Adipocyte (in vitro differentiated cells): ENCODE measurements around the gene ACOT12.
A peak's percentile ranks its signal among the peaks of the same experiment; 100 is the strongest.

Experiments
- DNase-seq: peaks from one replicate; pipeline ENCODE4 v3.0.0-alpha.2; 2015; ENCODE audit warnings: low read depth
- H3K27me3 ChIP-seq: replicated peaks from 2 replicates; pipeline ENCODE4 v1.7.0; 2013; ENCODE audit warnings: mild to moderate bottlenecking, low read length, moderate library complexity; ENCODE audit not compliant: control insufficient read depth, insufficient read depth
- H3K36me3 ChIP-seq: 2 replicates; pipeline ENCODE4 v1.7.0; 2013; ENCODE audit warnings: low read length, mild to moderate bottlenecking, moderate library complexity; ENCODE audit not compliant: control insufficient read depth, insufficient read depth, severe bottlenecking
- H3K4me1 ChIP-seq: 2 replicates; pipeline ENCODE4 v1.7.0; 2013; ENCODE audit warnings: mild to moderate bottlenecking, low read length, moderate library complexity; ENCODE audit not compliant: control insufficient read depth, insufficient read depth
- H3K4me3 ChIP-seq: 2 replicates; pipeline ENCODE4 v1.7.0; 2013; ENCODE audit warnings: mild to moderate bottlenecking, low read length, moderate library complexity
- H3K9ac ChIP-seq: 2 replicates; pipeline ENCODE4 v1.7.0; 2013; ENCODE audit warnings: mild to moderate bottlenecking, low read length, moderate library complexity
- H3K9me3 ChIP-seq: 2 replicates; pipeline ENCODE4 v1.7.0; 2013; ENCODE audit warnings: mild to moderate bottlenecking, low read length, moderate library complexity; ENCODE audit not compliant: control insufficient read depth

ACOT12 gene

DNA sequence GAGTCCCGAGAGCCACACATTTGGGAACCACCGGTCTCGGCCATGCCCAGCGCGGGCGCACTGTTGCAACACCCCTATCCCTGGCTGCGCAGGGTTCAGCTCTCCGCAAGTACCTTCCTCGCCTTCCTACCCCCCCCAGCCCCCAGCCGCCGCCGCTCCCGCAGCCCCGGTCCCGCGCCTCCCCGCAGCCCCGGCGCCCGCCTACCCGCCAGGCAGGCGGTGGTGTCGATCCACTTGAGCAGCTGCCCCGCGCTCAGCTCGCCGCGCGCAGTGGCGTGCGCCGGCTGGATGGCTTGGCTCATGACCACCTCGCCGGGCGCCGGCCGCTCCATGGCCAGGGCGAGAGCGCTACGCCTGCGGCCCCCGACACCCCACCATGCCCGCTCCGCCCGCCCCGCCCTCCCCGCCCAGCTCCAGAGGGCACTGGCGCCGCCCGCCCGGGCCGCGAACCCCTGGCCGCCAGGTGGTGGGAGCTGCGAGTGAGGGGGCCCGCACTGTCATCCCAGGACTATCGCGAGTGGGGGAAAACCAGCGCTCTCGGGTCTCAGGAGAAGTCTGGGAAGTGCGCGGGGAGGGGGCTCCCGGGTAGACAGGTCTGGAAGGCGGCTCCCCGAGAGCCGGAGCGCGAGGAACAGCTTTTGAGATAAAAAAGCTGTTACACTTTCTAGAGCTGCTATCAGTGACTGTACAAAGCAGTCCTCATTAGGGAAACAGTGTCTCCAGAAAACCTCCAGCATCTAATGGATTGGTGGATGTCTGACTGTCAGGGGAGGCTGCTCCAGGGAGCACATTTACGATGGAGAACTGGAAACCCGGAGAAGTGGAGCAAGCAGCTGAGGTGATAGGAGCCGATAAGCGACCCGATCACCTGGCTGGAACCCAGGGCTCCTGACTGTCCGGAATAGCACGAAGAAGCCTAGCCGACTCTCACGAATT lies at the start of gene ACOT12:
Gene ACOT12, minus strand, starts transcription at position 352 of the 936 bp plus-strand sequence. Its CDS starts 20 bp downstream, at position 332.
- Histone ChIP-seq H3K4me1 (peaks cover 6% of the 10 kb centered on the region), H3K36me3 (no peaks in the 10 kb centered on the region), H3K27me3 (no peaks in the 10 kb centered on the region), H3K4me3 (peak within 1 kb of the TSS; percentile 74), H3K9me3 (peaks cover 5% of the 10 kb centered on the region), H3K9ac (no peak within 1 kb of the TSS)
- DNase-seq, result peak; percentile 58

DNA sequence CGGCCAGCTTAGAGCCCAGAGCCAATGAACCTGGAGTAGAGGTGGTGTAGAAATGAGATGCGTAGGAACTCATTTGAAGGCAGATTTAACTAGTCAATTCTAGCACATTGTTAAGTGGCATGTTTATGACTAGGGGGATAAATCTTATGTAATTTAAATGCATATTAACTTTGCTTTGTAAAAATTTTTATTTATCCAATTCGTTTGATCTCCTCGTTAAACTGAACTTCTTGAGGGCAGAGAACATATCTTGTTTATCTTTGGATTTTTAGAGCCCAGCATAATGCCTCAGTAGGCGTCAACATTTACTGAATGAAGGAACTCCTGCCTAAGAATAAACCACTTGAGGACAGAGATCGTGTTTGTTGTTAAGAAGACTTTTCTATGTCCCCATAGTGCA lies 41.1 kb upstream of the ACOT12 start:
- Histone ChIP-seq H3K36me3 (peaks cover 41% of the 10 kb centered on the region), H3K27me3 (no peaks in the 10 kb centered on the region), H3K9ac (no peak overlapping the region), H3K9me3 (no peaks in the 10 kb centered on the region), H3K4me1 (no peaks in the 10 kb centered on the region), H3K4me3 (no peak overlapping the region)
- no peak for DNase-seq

DNA sequence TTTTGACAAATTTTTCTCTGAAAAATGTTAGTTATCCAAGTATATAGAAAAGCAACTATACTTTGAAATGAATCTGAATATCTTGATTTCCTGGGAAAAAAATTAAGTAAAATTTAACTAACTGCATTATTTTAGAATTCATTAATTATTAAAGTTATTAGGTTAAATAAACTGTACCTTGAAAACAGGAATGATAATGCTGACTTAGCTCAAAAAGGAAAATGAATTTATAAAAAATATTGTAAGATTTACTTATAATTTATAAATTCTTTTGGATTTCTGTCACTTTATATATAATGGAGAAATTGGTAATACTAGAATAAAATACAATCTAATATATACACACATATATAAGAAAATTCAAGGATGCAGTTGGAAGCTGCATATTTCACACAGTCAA lies 36.1 kb upstream of the ACOT12 start:
- Histone ChIP-seq H3K36me3 (peaks cover 17% of the 10 kb centered on the region), H3K9me3 (no peaks in the 10 kb centered on the region), H3K9ac (no peak overlapping the region)

DNA sequence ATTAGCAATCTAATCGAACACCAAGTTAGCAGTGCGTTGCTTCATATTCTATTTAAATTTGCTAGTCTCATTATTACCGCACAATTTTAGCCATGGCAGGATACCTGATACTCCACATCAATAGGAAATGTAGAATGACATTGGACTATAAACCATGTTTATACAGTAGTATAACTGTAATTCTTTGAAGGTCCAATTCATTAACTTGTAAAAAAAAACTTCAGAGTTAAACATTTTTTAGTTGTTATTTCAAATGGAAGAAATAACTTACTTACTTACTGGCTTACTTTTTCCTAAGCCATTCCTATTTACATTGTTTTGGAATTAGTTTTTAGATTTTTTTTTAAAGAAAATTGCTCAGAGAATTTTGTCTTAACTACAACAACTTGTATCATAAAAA lies 35.4 kb upstream of the ACOT12 start:
- no peak for DNase-seq
- Histone ChIP-seq H3K4me3 (no peak overlapping the region), H3K27me3 (no peaks in the 10 kb centered on the region), H3K9ac (no peak overlapping the region), H3K4me1 (peaks cover 50% of the 10 kb centered on the region), H3K36me3 (peaks cover 11% of the 10 kb centered on the region), H3K9me3 (no peaks in the 10 kb centered on the region)

More for the DNA sequence above, 36.1 kb upstream of the ACOT12 start:
- no peaks in the 10 kb centered on the region for H3K27me3 ChIP-seq
- no peak for DNase-seq
- no peak overlapping the region for H3K4me3 ChIP-seq
- peaks cover 44% of the 10 kb centered on the region for H3K4me1 ChIP-seq

DNA sequence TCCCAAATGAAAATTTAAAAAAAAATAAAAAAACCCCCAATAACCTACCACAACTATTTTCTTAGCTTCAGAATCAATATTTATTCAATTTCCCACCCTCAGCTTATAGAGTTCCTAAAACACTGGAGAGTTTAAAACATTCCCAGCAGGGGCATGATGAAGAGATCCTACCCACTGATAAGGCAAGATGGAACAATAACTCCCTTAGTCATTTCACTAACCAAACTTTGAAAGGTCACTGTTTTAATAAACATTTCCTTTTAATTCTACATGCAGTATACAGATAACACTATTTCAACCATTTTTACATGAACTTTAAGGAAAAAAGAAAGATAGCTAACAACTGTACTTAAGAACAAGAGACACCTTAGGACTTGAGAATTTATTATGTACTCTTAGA lies 34.9 kb upstream of the ACOT12 start:
- H3K27me3 ChIP-seq, result no peaks in the 10 kb centered on the region
- peaks cover 6% of the 10 kb centered on the region for H3K36me3 ChIP-seq
- no peaks in the 10 kb centered on the region for H3K9me3 ChIP-seq
- H3K9ac ChIP-seq, result peak overlapping the region; percentile 12
- H3K4me1 ChIP-seq, result peaks cover 50% of the 10 kb centered on the region
- no peak overlapping the region for H3K4me3 ChIP-seq
- DNase-seq, result peak; percentile 40

DNA sequence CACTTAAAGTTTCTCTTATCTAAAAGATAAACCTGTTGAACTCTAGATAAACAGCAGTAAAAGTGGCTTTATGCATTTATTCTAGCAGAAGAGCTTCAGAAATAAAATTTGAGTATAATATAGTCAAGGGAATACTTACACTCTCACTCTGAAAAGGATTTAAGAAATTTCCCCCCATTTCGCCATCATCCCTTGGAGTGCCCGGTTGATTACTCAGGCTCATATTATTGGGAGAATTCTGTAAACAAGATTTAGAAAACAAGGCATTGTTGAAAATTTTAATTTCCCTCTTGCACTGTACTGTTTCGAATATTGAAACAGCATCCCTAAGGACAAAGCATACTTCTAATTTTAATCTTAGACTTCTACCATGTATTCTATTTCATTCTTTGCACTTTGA lies 34.5 kb upstream of the ACOT12 start:
- Histone ChIP-seq H3K9me3 (no peaks in the 10 kb centered on the region), H3K4me1 (peaks cover 50% of the 10 kb centered on the region), H3K36me3 (peaks cover 5% of the 10 kb centered on the region), H3K9ac (peak overlapping the region; percentile 7), H3K4me3 (no peak overlapping the region), H3K27me3 (no peaks in the 10 kb centered on the region)
- DNase-seq, result peak; percentile 70

DNA sequence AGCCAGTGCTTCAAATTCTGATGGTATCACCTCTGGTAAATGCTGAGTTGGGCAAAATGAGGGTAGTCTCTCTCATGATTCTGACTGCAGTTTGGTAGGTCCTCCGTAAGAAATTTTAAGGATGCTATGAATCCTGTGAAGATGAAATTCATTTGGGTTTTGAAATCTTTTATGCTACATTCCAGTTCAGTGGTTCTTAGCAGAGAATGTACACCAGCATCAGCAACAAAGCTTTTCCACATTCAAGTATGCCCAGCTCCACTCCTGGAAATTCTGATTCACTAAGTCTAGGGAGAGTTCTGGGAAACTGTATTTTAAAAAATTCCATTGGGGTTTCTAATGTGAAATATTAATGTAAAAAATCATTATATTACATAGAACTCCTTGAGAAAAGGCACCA lies 33.6 kb upstream of the ACOT12 start:
- H3K4me1 ChIP-seq, result peaks cover 57% of the 10 kb centered on the region
- no peaks in the 10 kb centered on the region for H3K9me3 ChIP-seq
- peak; percentile 52 for DNase-seq
- no peak overlapping the region for H3K9ac ChIP-seq
- H3K36me3 ChIP-seq, result peaks cover 5% of the 10 kb centered on the region
- H3K4me3 ChIP-seq, result no peak overlapping the region
- no peaks in the 10 kb centered on the region for H3K27me3 ChIP-seq

DNA sequence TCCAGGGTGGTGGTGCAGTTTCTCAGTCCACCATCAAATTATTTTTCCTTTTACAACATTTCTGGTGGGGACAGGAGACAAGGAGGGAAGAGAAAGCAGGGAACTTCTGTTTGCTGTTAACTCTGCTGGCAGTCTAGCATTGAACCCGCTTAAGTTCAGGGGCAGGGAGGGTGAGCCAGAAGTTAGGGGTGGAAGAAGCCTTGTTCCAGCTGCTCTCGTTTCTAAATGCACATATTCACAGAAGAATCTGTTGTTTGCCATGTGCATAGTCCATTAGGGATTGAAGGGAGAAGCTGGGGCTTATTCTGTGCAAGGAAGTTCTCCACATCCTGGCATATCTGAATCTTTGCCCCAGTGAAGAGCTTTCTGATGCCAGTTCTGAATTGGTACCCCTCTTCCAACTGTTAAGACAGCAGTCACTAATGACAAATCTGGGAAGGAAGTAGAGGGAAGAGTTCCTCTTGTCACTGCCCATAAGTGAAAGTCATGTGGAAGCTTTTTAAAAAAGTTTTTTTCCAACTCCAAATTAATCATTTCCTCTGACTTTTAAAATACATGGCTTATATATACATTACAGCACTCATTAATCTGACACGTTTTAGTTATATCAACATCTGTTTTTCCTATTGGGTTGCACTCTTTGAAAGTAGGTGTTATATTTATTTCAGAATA lies 32.6 kb upstream of the ACOT12 start:
- peaks cover 3% of the 10 kb centered on the region for H3K36me3 ChIP-seq
- H3K4me3 ChIP-seq, result no peak overlapping the region
- DNase-seq, result peak; percentile 18
- H3K4me1 ChIP-seq, result peaks cover 64% of the 10 kb centered on the region
- no peaks in the 10 kb centered on the region for H3K27me3 ChIP-seq
- no peaks in the 10 kb centered on the region for H3K9me3 ChIP-seq
- H3K9ac ChIP-seq, result peak overlapping the region; percentile 20

DNA sequence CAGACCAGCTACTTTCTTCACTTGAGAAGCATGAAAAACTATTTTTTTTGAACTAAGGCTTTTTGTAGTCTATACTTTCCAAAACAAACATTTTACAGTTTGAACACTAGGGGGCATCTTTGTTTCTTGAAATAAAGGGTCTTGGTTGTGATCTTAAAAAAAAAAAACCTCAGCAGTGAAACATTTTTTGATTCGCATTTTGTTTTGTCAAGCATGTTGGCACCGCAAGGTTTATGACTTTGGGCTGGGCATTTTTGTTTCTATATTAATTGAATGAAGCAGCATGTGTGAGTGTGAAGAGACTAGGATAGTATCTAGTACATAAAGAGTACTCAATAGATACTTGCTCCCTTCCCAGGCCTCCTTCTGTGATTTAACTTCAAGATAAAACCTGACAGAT lies 31.6 kb upstream of the ACOT12 start:
- Histone ChIP-seq H3K4me1 (peaks cover 67% of the 10 kb centered on the region), H3K9ac (peak overlapping the region; percentile 57), H3K27me3 (no peaks in the 10 kb centered on the region), H3K4me3 (no peak overlapping the region), H3K36me3 (peaks cover 5% of the 10 kb centered on the region), H3K9me3 (no peaks in the 10 kb centered on the region)
- DNase-seq, result peak; percentile 90

DNA sequence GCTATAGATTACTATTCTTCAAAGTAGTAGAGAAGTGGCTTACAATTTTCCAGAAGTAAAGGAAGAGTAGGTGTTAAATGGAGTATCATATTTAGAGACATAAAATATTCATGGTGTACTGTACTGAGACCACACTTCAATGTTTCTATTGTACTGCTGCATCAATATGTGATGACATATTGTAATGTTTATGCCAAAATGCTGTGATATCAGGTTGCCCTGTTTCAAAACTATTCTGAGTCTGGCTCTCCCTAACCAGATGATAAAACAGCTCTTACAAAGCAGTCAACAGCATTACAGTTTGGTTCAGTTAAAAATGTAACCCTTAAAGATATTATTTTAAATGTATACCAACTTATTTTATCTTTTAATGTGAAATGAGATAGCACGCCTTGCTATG lies 30.8 kb upstream of the ACOT12 start:
- Histone ChIP-seq H3K9me3 (no peaks in the 10 kb centered on the region), H3K4me1 (peaks cover 76% of the 10 kb centered on the region), H3K4me3 (no peak overlapping the region), H3K36me3 (peaks cover 6% of the 10 kb centered on the region), H3K27me3 (no peaks in the 10 kb centered on the region), H3K9ac (peak overlapping the region; percentile 57)
- peak; percentile 83 for DNase-seq

DNA sequence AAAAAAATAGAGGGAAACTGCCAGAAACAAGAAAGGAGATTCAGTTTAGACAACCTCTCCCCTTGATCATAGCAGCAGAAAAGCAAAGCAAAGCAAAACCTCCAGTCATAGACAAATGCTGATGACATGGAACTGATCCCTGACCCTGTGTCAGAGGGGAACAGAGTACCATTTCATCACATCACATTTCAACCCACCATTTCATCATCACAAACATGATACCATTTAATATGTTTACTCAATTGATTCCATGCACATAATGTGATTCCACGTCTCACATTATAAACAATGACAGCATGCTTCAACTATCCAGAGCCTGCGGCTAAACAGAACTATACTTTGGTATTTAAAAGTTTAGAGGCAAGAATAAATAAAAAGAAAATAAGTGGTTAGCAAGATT lies 28.7 kb upstream of the ACOT12 start:
- Histone ChIP-seq H3K4me3 (no peak overlapping the region), H3K36me3 (peaks cover 19% of the 10 kb centered on the region), H3K27me3 (no peaks in the 10 kb centered on the region), H3K9me3 (no peaks in the 10 kb centered on the region), H3K9ac (peak overlapping the region; percentile 43), H3K4me1 (peaks cover 60% of the 10 kb centered on the region)
- peak; percentile 96 for DNase-seq
